K562 treated with DMSO at 1 percent for 24 hours (cell line): ENCODE measurements around the gene TCF7. TPM values are rescaled to one million over a fixed set of nuclear protein-coding genes. Genes with fewer than 3 reads are reported as not detected.

ENCODE experiments used
- total RNA-seq: library from RNA; unstranded; fragments of 300-600 nt; gene quantifications from 2 replicates; pipeline ENCODE4 v1.2.3, GENCODE V29; 2022; ENCODE audit warnings: low read depth; ENCODE audit not compliant: insufficient read depth

The TCF7 gene
- 6.2 and 7.8 TPM in 2 replicates for total RNA-seq

DNA sequence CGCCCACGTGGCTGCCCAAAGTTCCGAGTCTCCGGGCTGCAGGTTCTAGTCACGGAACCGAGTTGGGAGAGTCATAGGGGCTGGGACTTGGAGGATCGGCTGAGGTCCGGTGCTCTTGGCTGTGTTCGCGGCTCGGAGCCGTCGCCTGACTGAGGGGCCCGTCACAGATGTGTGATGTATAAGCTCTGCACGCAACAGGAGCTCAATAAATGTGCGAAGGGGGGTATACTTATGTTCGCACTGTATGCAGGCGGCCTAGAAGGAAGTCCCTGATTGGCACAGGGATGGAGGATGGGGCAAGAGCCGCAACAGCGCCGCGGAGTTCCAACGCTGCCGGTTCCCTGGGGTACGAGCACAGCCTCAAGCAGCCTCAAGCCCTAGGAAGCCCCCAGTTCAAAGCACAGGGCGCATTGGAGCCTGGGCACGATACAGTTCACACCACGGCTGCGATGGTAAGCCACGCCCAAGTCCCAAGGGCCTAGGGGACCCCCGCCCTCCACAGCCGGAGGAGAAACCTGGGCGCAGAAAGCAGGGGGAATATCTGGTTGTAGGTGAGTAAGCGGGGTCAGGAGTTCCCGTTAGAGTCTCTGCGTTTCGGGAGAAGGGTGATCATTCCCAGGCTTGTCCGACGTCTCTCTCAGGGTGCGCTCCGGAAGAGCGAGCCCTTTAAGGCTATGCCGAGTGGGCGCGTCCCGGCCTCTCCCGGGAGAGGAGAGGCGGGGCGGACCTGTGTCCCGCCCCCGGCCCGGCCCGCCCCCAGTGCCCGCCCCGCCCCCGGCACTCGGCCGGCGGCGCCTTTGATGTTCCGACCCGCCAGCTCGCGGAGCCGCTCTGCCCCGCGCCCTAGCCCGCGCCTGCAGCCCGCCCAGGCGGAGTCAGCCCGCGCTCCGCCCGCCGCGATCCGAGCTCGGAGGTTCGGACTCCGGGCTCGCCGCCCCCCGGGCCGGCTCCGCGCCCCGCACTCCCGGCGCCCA lies at the start of gene TCF7:
Gene TCF7, plus strand, starts transcription at position 780 of the 974 bp plus-strand sequence. CDS start 226 bp downstream, outside the sequence.

DNA sequence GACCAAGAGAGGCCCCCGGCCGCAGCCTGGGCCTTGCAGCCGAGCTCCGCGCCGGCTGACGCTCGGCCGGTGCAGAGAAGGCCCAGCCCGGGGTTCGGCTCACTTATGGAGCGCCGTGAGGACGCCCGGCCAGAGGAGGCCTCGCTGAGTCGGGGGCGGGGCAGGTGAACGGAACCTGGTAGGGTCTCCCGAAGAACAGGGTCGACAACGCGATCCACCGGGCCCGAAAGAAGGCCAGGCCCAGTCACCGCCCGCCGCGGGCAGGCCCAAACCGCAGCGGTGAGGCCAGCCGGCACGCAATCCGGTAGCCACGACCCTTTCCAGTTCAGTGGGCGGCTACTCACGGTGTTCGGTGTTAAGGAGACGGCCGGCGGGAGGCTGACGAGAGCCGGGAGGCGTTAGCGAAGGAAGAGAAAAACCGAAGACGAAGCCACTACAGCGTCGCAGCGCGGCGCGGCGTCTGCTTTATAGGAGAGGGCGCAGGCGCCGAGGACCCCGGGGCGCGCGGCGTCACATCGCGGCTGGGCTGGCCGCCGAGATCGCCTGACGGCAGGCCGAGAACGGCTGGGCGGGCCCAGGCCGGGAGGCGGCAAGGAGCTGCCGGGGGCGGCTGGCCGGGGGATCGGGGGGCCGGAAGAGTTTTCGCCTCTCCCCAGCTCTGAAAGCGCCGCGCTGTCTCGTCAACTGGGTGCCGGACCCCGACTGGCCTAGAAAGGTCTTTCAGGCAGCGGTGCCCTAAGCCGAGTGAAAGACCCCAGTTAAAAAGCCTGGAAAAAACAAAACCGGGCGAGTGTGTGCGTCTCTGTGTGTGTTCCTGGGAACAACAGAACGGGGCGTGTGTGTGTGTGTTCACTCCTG lies 62.3 kb downstream of the TCF7 start, which contains the start of gene SKP1:
Gene SKP1, minus strand, starts transcription at position 440 of the 858 bp plus-strand sequence. CDS start 2,928 bp downstream, outside the sequence.

Other genes with a start within 250 kb of the TCF7 start
- gene C5orf15, start 146.1 kb upstream of the TCF7 start, total RNA-seq, result 15.6 and 18.7 TPM in 2 replicates
- 95.1 and 113 TPM in 2 replicates for gene VDAC1, start 109.7 kb upstream of the TCF7 start, total RNA-seq
- gene SKP1, start 62.3 kb downstream of the TCF7 start, total RNA-seq, result 443 and 470 TPM in 2 replicates
- gene PPP2CA, start 111.4 kb downstream of the TCF7 start, total RNA-seq, result 159 and 164 TPM in 2 replicates